HG03103 (cell line): ENCODE results near the gene TTC33.
"Not testable (repeated sequence)": the region's sequence is repeated elsewhere in the genome, so short reads cannot be mapped to it uniquely, and the experiment has no call there.

Experiments
- ATAC-seq: cut with Tn5 transposase; IDR thresholded peaks from one replicate; pipeline ENCODE4 v1.9.1; 2021; ENCODE audit warnings: low read depth; ENCODE audit not compliant: unreplicated experiment

TTC33 gene

GRCh38 chr5:40755407-40756365 lies at the start of gene TTC33:
TTC33 (minus strand) TSS chr5:40755961; CDS start chr5:40747018, 8,943 bp downstream.
- peak; percentile 86 for ATAC-seq

GRCh38 chr5:40801771-40802562 lies 46.2 kb upstream of the TTC33 start:
- ATAC-seq = no peak

GRCh38 chr5:40799258-40799657 lies 43.5 kb upstream of the TTC33 start:
- no peak for ATAC-seq

- ATAC-seq = no peak
These were observed 43.0 kb upstream of the TTC33 start for GRCh38 chr5:40798801-40799210.

- ATAC-seq = peak; percentile 97
These were observed 42.4 kb upstream of the TTC33 start, which contains the start of gene PRKAA1 for GRCh38 chr5:40798012-40798800. PRKAA1 (minus strand) TSS chr5:40798374; CDS start chr5:40798189, 185 bp downstream.

GRCh38 chr5:40797273-40798011 lies 41.7 kb upstream of the TTC33 start:
- ATAC-seq = peak; percentile 30

- no peak for ATAC-seq
These were observed 40.7 kb upstream of the TTC33 start for GRCh38 chr5:40796487-40796889.

GRCh38 chr5:40794877-40795276 lies 39.1 kb upstream of the TTC33 start:
- not testable (repeated sequence) for ATAC-seq

GRCh38 chr5:40794340-40794739 lies 38.6 kb upstream of the TTC33 start:
- not testable (repeated sequence) for ATAC-seq

GRCh38 chr5:40792691-40793090 lies 36.9 kb upstream of the TTC33 start:
- ATAC-seq = not testable (repeated sequence)

GRCh38 chr5:40791715-40792139 lies 36.0 kb upstream of the TTC33 start:
- ATAC-seq = no peak

GRCh38 chr5:40790947-40791593 lies 35.3 kb upstream of the TTC33 start:
- no peak for ATAC-seq

- ATAC-seq = not testable (repeated sequence)
These were observed 33.2 kb upstream of the TTC33 start for GRCh38 chr5:40788941-40789340.

- ATAC-seq = no peak
These were observed 32.2 kb upstream of the TTC33 start for GRCh38 chr5:40787986-40788385.

GRCh38 chr5:40786664-40787063 lies 30.9 kb upstream of the TTC33 start:
- not testable (repeated sequence) for ATAC-seq

- ATAC-seq = no peak
These were observed 29.2 kb upstream of the TTC33 start for GRCh38 chr5:40784916-40785315.

- no peak for ATAC-seq
These were observed 28.4 kb upstream of the TTC33 start for GRCh38 chr5:40784027-40784653.

GRCh38 chr5:40781843-40782409 lies 26.2 kb upstream of the TTC33 start:
- ATAC-seq = no peak
